Natural killer cell (primary cell): ENCODE data around the gene SERTAD2. TPM values are rescaled to one million over a fixed set of nuclear protein-coding genes. Genes with fewer than 3 reads are reported as not detected.

Source experiments
- ATAC-seq, 3 donors: fragments of 150-1000 bp in 2 of 3; fragments of 200-7000 bp in 1 of 3; cut with Tn5 transposase; 1 replicate in 1 of 3; 2 replicates in 2 of 3; pipeline ENCODE4 v1.10.0; 2021; ENCODE audit warnings: mild to moderate bottlenecking in 2 of 3, moderate library complexity in 2 of 3
- DNase-seq, 2 donors: peaks; one replicate each; pipeline versions ENCODE4 v3.0.0 to v3.0.0-alpha.2; 2013 to 2021; ENCODE audit warnings: mixed read lengths in 1 of 2
- H3K27ac ChIP-seq: one replicate; pipeline ENCODE4 v1.5.1; 2013; ENCODE audit warnings: mild to moderate bottlenecking, low read length
- H3K27me3 ChIP-seq: one replicate; pipeline ENCODE4 v1.6.1; 2013; ENCODE audit warnings: low read length; ENCODE audit not compliant: control insufficient read depth, insufficient read depth
- H3K36me3 ChIP-seq: one replicate; pipeline ENCODE4 v1.6.1; 2013; ENCODE audit warnings: low read length; ENCODE audit not compliant: control insufficient read depth, insufficient read depth
- H3K4me1 ChIP-seq: one replicate; pipeline ENCODE4 v1.6.1; 2013; ENCODE audit warnings: low read length; ENCODE audit not compliant: control insufficient read depth, insufficient read depth
- H3K4me3 ChIP-seq: one replicate; pipeline ENCODE4 v1.5.1; 2013; ENCODE audit warnings: low read length
- H3K9me3 ChIP-seq: one replicate; pipeline ENCODE4 v1.6.1; 2013; ENCODE audit warnings: low read length; ENCODE audit not compliant: control insufficient read depth, insufficient read depth
- H3K27ac Mint-ChIP-seq, 2 donors: one replicate each; pipeline ENCODE4 v1.8.0; 2022; ENCODE audit warnings: mild to moderate bottlenecking in 2 of 2, mixed read lengths in 2 of 2, moderate library complexity in 1 of 2
- H3K27me3 Mint-ChIP-seq, 2 donors: one replicate each; pipeline ENCODE4 v1.8.0; 2022; ENCODE audit warnings: low read depth in 2 of 2, mixed read lengths in 2 of 2
- H3K36me3 Mint-ChIP-seq: one replicate; pipeline ENCODE4 v1.8.0; 2022; ENCODE audit warnings: mixed read lengths
- H3K4me1 Mint-ChIP-seq, 2 donors: one replicate each; pipeline ENCODE4 v1.8.0; 2022; ENCODE audit warnings: mixed read lengths in 2 of 2
- H3K4me3 Mint-ChIP-seq: one replicate; pipeline ENCODE4 v1.8.0; 2022; ENCODE audit warnings: mild to moderate bottlenecking, moderate library complexity, mixed read lengths
- H3K9me3 Mint-ChIP-seq, 2 donors: one replicate each; pipeline ENCODE4 v1.8.0; 2022; ENCODE audit warnings: mixed read lengths in 2 of 2
- WGBS: methylation state at CpG from one replicate; pipeline ENCODE4 v1.1.7; 2013; ENCODE audit warnings: missing lambda C conversion rate; ENCODE audit not compliant: insufficient coverage; 5-methylcytosine and 5-hydroxymethylcytosine counted together
- intact Hi-C: fragments of 100-400 bp; cut with micrococcal nuclease; formaldehyde crosslinking; loops from one replicate; pipeline ENCODE4 v1.14.2; 2022
- total RNA-seq, 4 donors: library from RNA; stranded (reverse); fragments of 120-200 nt in 1 of 4; gene quantifications; one replicate each; pipeline versions ENCODE4 v1.2.3 to v1.2.4, GENCODE V29; 2013 to 2022
- TF ChIP-seq, protein P1 (sequence below): fragments of 200-600 bp; IDR thresholded peaks from one replicate; pipeline ENCODE4 v1.8.0; 2022; ENCODE audit warnings: antibody characterized with exemption

The SERTAD2 gene
- total RNA-seq, 3 donors from 2014 or later (not counting 1 experiment from before 2014, with no cell fraction given): 45.6 to 71.2 (median 55.8) TPM

DNA sequence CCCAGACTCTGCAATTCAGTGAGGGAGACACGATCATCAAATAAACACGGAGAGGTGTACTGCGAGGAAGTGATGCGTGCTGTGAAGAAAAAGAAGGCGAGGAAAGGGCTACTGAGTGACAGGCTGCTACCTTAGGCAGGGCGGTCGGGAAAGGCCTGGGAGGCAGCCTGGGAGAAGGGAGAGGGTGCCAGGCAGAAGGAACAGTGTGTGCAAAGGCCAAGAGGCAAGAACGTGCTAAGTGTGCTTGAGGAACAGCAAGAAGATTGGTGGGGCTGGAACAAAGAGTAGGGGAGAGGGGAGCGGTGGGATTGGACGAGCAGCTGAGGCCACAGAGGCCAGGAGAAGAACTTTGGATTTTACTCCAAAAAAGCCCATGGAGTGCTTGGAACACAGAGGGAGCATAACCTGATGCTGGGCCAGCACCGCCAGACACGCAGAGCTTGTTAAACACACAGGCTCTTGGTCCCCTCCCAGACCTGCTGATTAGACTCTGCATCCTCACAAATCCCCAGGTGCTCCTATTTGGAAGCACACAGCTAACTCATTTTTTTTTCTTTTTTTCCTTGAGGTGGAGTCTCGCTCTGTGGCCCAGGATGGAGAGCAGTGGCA lies 30.4 kb downstream of the SERTAD2 start:
- TF ChIP-seq, protein P1, sequence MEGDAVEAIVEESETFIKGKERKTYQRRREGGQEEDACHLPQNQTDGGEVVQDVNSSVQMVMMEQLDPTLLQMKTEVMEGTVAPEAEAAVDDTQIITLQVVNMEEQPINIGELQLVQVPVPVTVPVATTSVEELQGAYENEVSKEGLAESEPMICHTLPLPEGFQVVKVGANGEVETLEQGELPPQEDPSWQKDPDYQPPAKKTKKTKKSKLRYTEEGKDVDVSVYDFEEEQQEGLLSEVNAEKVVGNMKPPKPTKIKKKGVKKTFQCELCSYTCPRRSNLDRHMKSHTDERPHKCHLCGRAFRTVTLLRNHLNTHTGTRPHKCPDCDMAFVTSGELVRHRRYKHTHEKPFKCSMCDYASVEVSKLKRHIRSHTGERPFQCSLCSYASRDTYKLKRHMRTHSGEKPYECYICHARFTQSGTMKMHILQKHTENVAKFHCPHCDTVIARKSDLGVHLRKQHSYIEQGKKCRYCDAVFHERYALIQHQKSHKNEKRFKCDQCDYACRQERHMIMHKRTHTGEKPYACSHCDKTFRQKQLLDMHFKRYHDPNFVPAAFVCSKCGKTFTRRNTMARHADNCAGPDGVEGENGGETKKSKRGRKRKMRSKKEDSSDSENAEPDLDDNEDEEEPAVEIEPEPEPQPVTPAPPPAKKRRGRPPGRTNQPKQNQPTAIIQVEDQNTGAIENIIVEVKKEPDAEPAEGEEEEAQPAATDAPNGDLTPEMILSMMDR: no peak
- no peak overlapping the region for H3K27ac Mint-ChIP-seq
- no peaks in the 10 kb centered on the region for H3K36me3 Mint-ChIP-seq
- no peaks in the 10 kb centered on the region for H3K27me3 ChIP-seq
- H3K4me3 ChIP-seq: no peak overlapping the region
- DNase-seq (no peak), ATAC-seq (no peak)
- no peaks in the 10 kb centered on the region for H3K36me3 ChIP-seq
- H3K4me3 Mint-ChIP-seq: no peak overlapping the region
- peaks cover 0 to 5% of the 10 kb centered on the region in 2 donors for H3K27me3 Mint-ChIP-seq
- H3K9me3 Mint-ChIP-seq: no peaks in the 10 kb centered on the region
- H3K4me1 Mint-ChIP-seq: peaks cover 0 to 9% of the 10 kb centered on the region in 2 donors
- H3K4me1 ChIP-seq: no peaks in the 10 kb centered on the region
- no peak overlapping the region for H3K27ac ChIP-seq
- WGBS: 92% methylated on average over 13 of the region's 13 CpGs
- intact Hi-C loops: no loop called here
- H3K9me3 ChIP-seq: no peaks in the 10 kb centered on the region

DNA sequence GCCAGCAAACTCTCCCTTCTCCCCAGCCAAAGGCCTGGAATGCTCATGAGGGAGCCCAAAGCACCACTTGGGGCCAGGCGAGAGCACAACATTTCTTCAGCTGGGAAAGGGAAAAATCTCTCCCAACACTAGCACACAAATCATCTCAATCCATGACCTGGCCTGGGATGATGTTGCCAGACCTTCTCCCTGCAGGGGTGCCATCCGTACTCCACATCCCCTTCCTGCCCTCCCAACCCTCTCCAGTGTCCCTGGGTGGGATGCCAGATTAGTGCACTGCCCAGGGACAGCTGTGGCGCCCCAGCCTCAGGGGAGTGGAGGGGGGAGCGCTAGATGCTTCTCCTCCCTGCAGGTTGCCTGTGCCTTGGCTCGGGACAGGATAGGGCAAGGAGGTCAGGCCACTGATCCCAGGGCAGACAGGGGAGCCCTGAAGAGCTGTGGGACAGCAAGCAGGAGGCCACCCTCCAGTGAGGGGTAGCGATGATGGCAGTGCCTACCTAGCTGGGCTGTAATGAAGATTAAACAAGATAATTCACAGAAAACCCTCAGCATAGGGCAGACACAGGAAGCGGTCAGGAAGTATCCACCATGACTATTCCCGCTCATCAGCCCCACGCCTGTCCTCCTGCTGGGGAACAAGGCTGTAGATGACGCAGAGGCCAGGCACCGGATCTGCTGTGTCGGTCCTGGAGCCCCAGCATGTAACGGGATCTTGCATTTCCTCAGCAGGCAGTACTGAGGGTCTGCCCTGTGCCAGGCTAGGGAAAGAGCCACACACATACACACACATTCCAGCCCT lies 31.1 kb downstream of the SERTAD2 start:
- Histone ChIP-seq H3K27me3 (no peaks in the 10 kb centered on the region), H3K36me3 (no peaks in the 10 kb centered on the region), H3K4me1 (no peaks in the 10 kb centered on the region), H3K9me3 (no peaks in the 10 kb centered on the region), H3K4me3 (no peak overlapping the region), H3K27ac (no peak overlapping the region)
- no peak for DNase-seq
- Mint-ChIP-seq H3K4me3 (no peak overlapping the region), H3K27me3 (peaks cover 0 to 5% of the 10 kb centered on the region in 2 donors), H3K9me3 (no peaks in the 10 kb centered on the region), H3K4me1 (peaks cover 0 to 9% of the 10 kb centered on the region in 2 donors), H3K27ac (no peak overlapping the region), H3K36me3 (no peaks in the 10 kb centered on the region)
- WGBS: 78% methylated on average over 13 of the region's 13 CpGs
- intact Hi-C loops: no loop called here
- TF ChIP-seq, protein P1: no peak
- ATAC-seq: no peak

DNA sequence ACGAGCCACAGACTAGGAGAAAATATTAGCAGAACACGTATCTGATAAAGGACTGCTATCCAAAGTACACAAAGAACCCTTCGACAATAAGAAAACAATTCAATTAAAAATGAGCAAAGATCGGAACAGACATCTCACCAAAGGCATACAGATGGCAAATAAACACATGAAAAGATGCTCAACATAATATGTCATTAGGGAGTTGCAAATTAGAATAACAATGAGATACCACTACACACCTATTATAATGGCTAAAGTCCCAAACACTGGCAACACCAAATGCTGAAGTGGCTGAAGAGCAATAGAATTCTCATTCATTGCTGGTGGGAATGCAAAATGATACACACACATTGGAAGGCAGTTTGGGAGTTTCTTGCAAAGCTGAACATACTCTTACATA lies 33.1 kb downstream of the SERTAD2 start:
- Mint-ChIP-seq H3K4me3 (no peak overlapping the region), H3K36me3 (no peaks in the 10 kb centered on the region), H3K27me3 (peaks cover 0 to 5% of the 10 kb centered on the region in 2 donors), H3K4me1 (peaks cover 2 to 5% of the 10 kb centered on the region in 2 donors), H3K9me3 (no peaks in the 10 kb centered on the region), H3K27ac (no peak overlapping the region)
- DNase-seq (no peak), ATAC-seq (no peak)
- TF ChIP-seq, protein P1: no peak
- Histone ChIP-seq H3K9me3 (no peaks in the 10 kb centered on the region), H3K27me3 (no peaks in the 10 kb centered on the region), H3K36me3 (no peaks in the 10 kb centered on the region), H3K27ac (no peak overlapping the region), H3K4me1 (no peaks in the 10 kb centered on the region), H3K4me3 (no peak overlapping the region)
- intact Hi-C loops: no loop called here
- 97% methylated on average over 3 of the region's 4 CpGs for WGBS
